Measurements from ENCODE around the gene ABHD2.

The ABHD2 gene

DNA sequence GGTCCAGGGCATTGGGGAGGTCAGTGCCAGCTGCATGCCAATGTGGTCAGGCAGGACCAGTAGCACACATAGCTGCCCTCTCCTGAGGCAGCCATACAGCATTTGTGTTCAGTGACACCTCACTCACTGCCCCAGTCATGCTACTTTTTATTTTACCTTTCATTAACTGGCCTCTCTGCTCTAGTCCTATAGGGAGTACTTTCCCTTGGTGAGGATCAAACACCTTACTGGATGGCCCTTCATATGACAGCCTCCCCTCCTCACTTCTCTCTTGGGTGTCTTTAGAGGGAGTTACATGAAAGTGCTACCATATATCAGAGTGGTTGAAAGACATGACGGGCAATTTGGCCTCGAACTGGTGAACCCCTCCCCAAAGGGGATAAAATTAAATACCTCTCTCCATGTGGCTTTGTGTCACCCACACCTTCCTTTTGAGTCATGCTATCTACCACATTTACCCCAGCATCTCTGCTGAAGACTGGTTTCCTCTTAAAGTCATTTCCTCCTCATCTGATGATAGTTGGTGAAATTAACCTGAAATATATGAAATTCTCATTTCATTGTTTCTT lies 115.5 kb downstream of the ABHD2 start:
- Histone ChIP-seq H3K36me3 (ENCODE audit: control insufficient read depth in 1 of 2, insufficient read depth in 2 of 2, low read length in 2 of 2) (peaks cover 6 to 8% of the 10 kb centered on the region in 2 donors), H3K9me3 (ENCODE audit: control insufficient read depth in 1 of 2, low read length in 2 of 2) (no peaks in the 10 kb centered on the region), H3K4me1 (ENCODE audit: control insufficient read depth in 1 of 2, insufficient read depth in 2 of 2, low read length in 2 of 2) (peaks cover 0 to 7% of the 10 kb centered on the region in 2 donors), H3K27ac (ENCODE audit: low read length) (no peak overlapping the region), H3K4me3 (ENCODE audit: low read depth in 1 of 2, low read length in 2 of 2) (no peak overlapping the region), H3K27me3 (ENCODE audit: low read depth, low read length) (no peaks in the 10 kb centered on the region)

DNA sequence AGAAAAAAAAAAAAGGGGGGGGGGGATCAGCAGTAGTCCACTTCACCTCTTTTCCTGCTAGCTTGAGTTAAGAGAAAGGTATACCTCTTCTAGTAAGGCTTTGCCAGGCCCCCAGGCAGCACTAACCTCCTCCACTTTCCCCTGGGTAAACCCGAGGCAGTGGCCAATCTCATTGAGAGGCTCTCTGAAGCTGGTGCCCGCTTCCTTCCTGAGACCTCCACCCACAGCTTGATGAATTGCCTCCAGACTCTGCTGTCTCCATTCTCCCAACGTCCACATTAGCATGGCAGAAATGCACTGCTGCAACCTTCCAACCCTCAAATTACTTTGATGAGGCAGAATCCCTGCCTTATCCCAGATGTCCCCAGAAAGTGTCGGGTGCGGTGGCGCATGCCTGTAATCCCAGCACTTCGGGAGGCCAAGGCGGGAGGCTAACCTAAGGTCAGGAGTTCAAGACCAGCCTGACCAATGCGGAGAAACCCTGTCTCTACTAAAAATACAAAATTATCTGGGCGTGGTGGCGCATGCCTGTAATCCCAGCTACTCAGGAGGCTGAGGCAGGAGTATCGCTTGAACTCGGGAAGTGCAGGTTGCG lies 117.8 kb downstream of the ABHD2 start:
- Histone ChIP-seq H3K9me3 (ENCODE audit: control insufficient read depth in 1 of 2, low read length in 2 of 2) (no peaks in the 10 kb centered on the region), H3K27me3 (ENCODE audit: low read depth, low read length) (no peaks in the 10 kb centered on the region), H3K36me3 (ENCODE audit: control insufficient read depth in 1 of 2, insufficient read depth in 2 of 2, low read length in 2 of 2) (no peaks in the 10 kb centered on the region), H3K4me3 (ENCODE audit: low read depth in 1 of 2, low read length in 2 of 2) (no peak overlapping the region), H3K4me1 (ENCODE audit: control insufficient read depth in 1 of 2, insufficient read depth in 2 of 2, low read length in 2 of 2) (peaks cover 0 to 4% of the 10 kb centered on the region in 2 donors), H3K27ac (ENCODE audit: low read length) (no peak overlapping the region)

DNA sequence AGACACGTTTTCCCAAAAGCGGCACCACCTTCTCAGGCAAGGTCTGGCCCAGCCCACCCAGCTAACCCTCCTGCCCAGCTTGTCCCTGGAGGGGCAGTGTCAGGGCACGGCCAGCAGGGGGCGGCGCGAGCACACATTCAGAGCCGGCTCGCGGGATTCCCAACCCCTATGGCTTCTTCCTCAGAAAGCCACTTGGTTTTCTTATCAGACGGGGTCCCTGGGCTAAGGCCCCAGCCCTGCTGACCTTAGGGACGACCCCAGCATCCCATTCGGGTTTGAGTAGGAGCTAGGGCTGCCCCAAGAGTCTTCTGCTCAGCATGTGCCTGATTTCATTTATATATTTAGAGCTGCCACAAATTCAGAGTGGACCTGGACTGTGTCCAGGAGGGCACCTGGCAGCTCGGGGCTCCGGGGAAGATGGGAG lies 118.7 kb downstream of the ABHD2 start:
- H3K4me3 ChIP-seq (ENCODE audit: low read depth in 1 of 2, low read length in 2 of 2): peak overlapping the region; percentile 30 to 33
- H3K27ac ChIP-seq (ENCODE audit: low read length): no peak overlapping the region

DNA sequence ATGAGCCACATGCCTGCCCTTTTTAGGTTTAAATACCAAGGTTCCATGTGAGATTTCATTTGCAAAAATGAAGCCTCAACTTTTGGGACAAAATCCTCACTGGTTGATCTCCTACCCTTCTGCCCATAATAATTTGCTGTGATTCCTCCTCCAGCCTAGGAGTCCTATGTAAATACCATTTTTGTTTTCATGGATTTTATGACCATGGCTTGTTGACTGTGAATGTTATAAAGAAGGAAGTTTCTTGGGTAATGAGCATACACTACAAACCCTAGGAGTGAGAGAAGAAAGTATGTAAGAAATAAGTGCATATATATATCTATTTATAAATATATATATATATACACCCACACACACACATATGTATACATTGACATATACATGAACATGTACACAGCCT lies 120.0 kb downstream of the ABHD2 start:
- H3K4me3 ChIP-seq (ENCODE audit: low read depth in 1 of 2, low read length in 2 of 2): no peak overlapping the region
- no peaks in the 10 kb centered on the region for H3K9me3 ChIP-seq (ENCODE audit: control insufficient read depth in 1 of 2, low read length in 2 of 2)
- H3K36me3 ChIP-seq (ENCODE audit: control insufficient read depth in 1 of 2, insufficient read depth in 2 of 2, low read length in 2 of 2): no peaks in the 10 kb centered on the region
- H3K4me1 ChIP-seq (ENCODE audit: control insufficient read depth in 1 of 2, insufficient read depth in 2 of 2, low read length in 2 of 2): peaks cover 0 to 4% of the 10 kb centered on the region in 2 donors
- no peaks in the 10 kb centered on the region for H3K27me3 ChIP-seq (ENCODE audit: low read depth, low read length)
- H3K27ac ChIP-seq (ENCODE audit: low read length): no peak overlapping the region

More for the DNA sequence above, 118.7 kb downstream of the ABHD2 start:
- H3K4me1 ChIP-seq (ENCODE audit: control insufficient read depth in 1 of 2, insufficient read depth in 2 of 2, low read length in 2 of 2): peaks cover 0 to 4% of the 10 kb centered on the region in 2 donors
- no peaks in the 10 kb centered on the region for H3K36me3 ChIP-seq (ENCODE audit: control insufficient read depth in 1 of 2, insufficient read depth in 2 of 2, low read length in 2 of 2)
- H3K9me3 ChIP-seq (ENCODE audit: control insufficient read depth in 1 of 2, low read length in 2 of 2): no peaks in the 10 kb centered on the region
- H3K27me3 ChIP-seq (ENCODE audit: low read depth, low read length): no peaks in the 10 kb centered on the region

DNA sequence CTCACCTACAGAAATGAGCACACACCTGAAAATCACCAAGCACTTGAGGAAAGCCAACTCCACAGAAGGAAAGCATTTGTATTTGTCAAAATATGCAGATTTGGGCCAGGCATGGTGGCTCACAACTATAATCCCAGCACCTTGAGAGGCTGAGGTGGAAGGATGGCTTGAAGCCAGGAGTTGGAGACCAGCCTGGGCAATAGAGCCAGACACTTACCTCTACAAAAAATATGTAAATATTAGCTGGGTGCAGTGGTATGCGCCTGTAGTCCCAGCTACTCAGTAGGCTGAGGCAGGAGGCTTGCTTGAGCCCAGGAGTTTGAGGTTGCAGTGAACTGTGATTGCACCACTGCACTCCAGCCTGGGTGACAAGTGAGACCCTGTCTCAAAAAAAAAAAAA lies 120.8 kb downstream of the ABHD2 start:
- Histone ChIP-seq H3K4me1 (ENCODE audit: control insufficient read depth in 1 of 2, insufficient read depth in 2 of 2, low read length in 2 of 2) (peaks cover 0 to 9% of the 10 kb centered on the region in 2 donors), H3K4me3 (ENCODE audit: low read depth in 1 of 2, low read length in 2 of 2) (no peak overlapping the region), H3K9me3 (ENCODE audit: control insufficient read depth in 1 of 2, low read length in 2 of 2) (no peaks in the 10 kb centered on the region), H3K27ac (ENCODE audit: low read length) (no peak overlapping the region), H3K36me3 (ENCODE audit: control insufficient read depth in 1 of 2, insufficient read depth in 2 of 2, low read length in 2 of 2) (no peaks in the 10 kb centered on the region), H3K27me3 (ENCODE audit: low read depth, low read length) (no peaks in the 10 kb centered on the region)

DNA sequence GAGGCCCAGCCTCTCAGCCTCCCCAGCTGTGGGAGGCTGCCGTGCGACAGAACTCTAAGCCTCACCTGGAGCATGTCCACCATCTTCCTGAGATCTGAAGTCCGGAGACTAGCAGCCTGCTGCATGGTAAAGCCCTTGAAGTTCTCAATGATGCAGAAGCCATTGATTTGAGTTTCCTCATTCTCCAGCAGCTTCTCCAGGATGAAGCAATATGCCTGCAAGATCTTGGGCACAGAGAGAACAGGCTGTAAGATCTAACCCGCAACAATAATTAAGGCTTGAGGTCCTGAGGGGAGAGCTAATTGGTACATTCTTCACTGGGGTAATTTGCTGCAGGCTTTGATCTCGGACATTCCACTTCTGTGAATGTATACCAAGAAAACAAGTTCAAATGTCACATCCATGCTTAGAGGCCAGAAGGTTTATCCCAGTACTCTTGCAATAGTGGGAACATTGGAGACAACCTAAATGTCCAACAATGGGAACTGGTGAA lies 123.5 kb downstream of the ABHD2 start:
- Histone ChIP-seq H3K4me1 (ENCODE audit: control insufficient read depth in 1 of 2, insufficient read depth in 2 of 2, low read length in 2 of 2) (peaks cover 0 to 10% of the 10 kb centered on the region in 2 donors), H3K4me3 (ENCODE audit: low read depth in 1 of 2, low read length in 2 of 2) (no peak overlapping the region), H3K9me3 (ENCODE audit: control insufficient read depth in 1 of 2, low read length in 2 of 2) (no peaks in the 10 kb centered on the region), H3K36me3 (ENCODE audit: control insufficient read depth in 1 of 2, insufficient read depth in 2 of 2, low read length in 2 of 2) (no peaks in the 10 kb centered on the region), H3K27ac (ENCODE audit: low read length) (no peak overlapping the region), H3K27me3 (ENCODE audit: low read depth, low read length) (no peaks in the 10 kb centered on the region)

DNA sequence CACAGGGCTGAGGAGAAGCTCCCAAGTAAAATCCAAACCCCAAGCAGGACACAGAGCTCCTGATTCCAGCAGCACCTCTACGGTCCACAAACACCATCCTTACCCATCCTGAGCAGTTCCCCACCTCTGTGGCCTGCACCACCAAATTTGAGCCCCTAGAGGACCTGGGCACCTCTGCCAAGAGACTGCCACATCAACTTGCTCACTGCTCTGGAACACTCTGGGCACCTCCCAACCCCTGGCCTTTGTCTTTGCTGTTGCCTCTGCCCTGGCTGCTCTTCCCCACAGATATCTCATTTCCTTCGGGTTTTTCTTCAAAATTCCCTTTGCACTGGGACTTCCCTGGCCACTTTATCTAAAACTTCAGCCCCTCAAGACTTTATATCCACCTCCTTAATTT lies 127.4 kb downstream of the ABHD2 start:
- H3K27ac ChIP-seq (ENCODE audit: low read length): no peak overlapping the region

DNA sequence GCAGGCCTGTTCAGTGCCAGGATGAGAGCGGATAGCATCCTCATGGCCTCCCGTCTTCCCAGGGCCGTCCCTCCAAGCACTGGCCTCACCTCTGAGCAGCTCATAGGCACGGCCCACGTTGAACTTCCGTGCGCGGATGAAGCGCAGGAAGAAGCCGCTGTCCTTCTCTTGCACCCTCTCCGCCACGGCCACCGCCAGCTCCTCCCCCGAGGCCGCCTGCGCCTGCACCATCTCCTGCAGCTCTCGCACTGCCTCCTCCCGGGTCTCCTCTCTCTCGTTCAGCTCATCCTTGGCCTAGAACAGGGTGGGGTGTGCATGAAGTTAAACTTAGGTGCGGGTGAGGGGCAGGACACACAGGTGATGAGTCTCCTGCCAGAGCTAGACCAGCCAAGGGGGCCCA lies 128.8 kb downstream of the ABHD2 start:
- H3K4me1 ChIP-seq (ENCODE audit: control insufficient read depth in 1 of 2, insufficient read depth in 2 of 2, low read length in 2 of 2): peaks cover 0 to 6% of the 10 kb centered on the region in 2 donors
- H3K4me3 ChIP-seq (ENCODE audit: low read depth in 1 of 2, low read length in 2 of 2): no peak overlapping the region
- H3K27me3 ChIP-seq (ENCODE audit: low read depth, low read length): no peaks in the 10 kb centered on the region
- H3K27ac ChIP-seq (ENCODE audit: low read length): no peak overlapping the region
- no peaks in the 10 kb centered on the region for H3K9me3 ChIP-seq (ENCODE audit: control insufficient read depth in 1 of 2, low read length in 2 of 2)
- no peaks in the 10 kb centered on the region for H3K36me3 ChIP-seq (ENCODE audit: control insufficient read depth in 1 of 2, insufficient read depth in 2 of 2, low read length in 2 of 2)

More for the DNA sequence above, 127.4 kb downstream of the ABHD2 start:
- Histone ChIP-seq H3K4me1 (ENCODE audit: control insufficient read depth in 1 of 2, insufficient read depth in 2 of 2, low read length in 2 of 2) (peaks cover 0 to 6% of the 10 kb centered on the region in 2 donors), H3K9me3 (ENCODE audit: control insufficient read depth in 1 of 2, low read length in 2 of 2) (no peaks in the 10 kb centered on the region), H3K4me3 (ENCODE audit: low read depth in 1 of 2, low read length in 2 of 2) (no peak overlapping the region), H3K36me3 (ENCODE audit: control insufficient read depth in 1 of 2, insufficient read depth in 2 of 2, low read length in 2 of 2) (no peaks in the 10 kb centered on the region), H3K27me3 (ENCODE audit: low read depth, low read length) (no peaks in the 10 kb centered on the region)

DNA sequence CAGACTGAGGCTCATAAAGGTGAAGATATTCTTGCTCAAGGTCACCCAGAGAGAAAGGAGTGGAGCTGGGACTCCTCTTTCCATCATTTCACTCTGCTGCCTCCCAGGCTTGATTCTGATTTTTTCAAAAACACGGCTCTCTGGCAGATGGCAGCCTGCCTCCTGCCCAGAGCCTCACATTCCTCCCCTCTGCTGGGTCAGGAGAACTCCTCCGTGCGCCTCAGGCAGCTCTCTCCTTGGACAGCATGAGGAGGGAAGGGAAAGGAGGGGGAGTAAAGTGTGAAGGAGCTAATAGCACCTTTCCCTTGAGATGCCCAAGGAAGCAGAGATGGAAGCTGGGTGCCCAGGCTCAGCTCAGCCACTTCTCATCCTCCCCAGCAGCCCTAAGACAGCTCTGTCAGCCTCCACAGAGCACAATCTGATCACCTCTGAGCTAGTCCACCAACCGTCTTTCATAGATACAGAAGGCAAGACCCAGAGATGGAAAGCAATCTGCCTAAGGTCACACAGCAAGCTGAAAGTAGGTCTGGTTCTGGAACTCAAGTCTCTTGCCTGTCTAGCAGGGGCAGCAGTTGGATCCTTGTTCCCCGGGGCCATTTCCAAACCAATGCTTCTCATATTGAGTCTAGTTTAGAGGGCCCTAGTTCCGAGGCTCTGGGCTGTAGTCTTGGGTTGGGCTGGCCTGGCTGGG lies 129.6 kb downstream of the ABHD2 start:
- Histone ChIP-seq H3K27me3 (ENCODE audit: low read depth, low read length) (no peaks in the 10 kb centered on the region), H3K36me3 (ENCODE audit: control insufficient read depth in 1 of 2, insufficient read depth in 2 of 2, low read length in 2 of 2) (no peaks in the 10 kb centered on the region), H3K4me3 (ENCODE audit: low read depth in 1 of 2, low read length in 2 of 2) (no peak overlapping the region), H3K4me1 (ENCODE audit: control insufficient read depth in 1 of 2, insufficient read depth in 2 of 2, low read length in 2 of 2) (peaks cover 0 to 6% of the 10 kb centered on the region in 2 donors), H3K9me3 (ENCODE audit: control insufficient read depth in 1 of 2, low read length in 2 of 2) (no peaks in the 10 kb centered on the region), H3K27ac (ENCODE audit: low read length) (no peak overlapping the region)

DNA sequence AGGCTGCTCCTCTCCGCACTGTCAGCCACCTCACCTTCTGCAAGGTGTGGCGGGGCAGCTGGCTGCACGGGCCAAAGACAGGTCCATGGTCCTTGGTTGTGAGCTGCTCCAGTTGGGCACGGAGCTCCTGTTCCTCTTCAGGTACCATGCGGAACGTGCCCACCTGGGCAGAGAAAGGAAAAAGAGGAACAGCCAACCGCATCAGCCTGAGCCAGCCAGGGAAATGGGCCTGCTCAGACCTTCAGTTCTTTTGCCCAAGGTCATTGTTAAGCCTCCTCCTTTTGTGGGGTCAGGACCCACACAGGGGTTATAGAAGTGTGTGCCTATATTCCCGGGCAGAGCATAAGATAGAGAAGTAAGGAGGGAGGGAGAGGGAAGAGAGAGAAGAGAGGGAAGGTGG lies 130.3 kb downstream of the ABHD2 start:
- Histone ChIP-seq H3K36me3 (ENCODE audit: control insufficient read depth in 1 of 2, insufficient read depth in 2 of 2, low read length in 2 of 2) (no peaks in the 10 kb centered on the region), H3K27me3 (ENCODE audit: low read depth, low read length) (no peaks in the 10 kb centered on the region), H3K27ac (ENCODE audit: low read length) (no peak overlapping the region), H3K4me3 (ENCODE audit: low read depth in 1 of 2, low read length in 2 of 2) (no peak overlapping the region), H3K4me1 (ENCODE audit: control insufficient read depth in 1 of 2, insufficient read depth in 2 of 2, low read length in 2 of 2) (peaks cover 0 to 6% of the 10 kb centered on the region in 2 donors), H3K9me3 (ENCODE audit: control insufficient read depth in 1 of 2, low read length in 2 of 2) (no peaks in the 10 kb centered on the region)

DNA sequence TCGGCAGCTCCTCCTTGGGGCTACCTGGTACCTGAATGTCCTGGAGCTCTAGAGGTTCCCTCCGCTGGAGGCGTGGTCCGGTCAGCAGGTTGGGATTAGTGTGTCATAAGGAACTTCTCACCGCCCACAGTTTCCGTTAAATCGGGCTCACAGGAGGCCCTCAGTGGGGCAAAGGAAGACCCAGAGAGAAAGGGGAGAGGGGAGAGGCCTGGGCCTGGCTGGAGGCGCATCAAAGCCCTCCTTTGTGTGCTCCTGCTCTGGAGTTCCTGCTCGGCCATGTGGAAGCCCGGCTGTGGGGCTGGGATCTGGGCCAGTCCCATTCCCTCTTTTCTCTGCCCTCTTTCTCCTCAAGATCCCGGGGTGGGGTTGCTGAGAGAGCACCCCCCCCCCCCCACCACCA lies 133.3 kb downstream of the ABHD2 start, which contains the start of gene RLBP1:
TSS of gene RLBP1 (minus strand) at position 37 of the 400 bp plus-strand sequence. CDS start 2,604 bp downstream, outside the sequence.
- Histone ChIP-seq H3K9me3 (ENCODE audit: control insufficient read depth in 1 of 2, low read length in 2 of 2) (no peaks in the 10 kb centered on the region), H3K4me1 (ENCODE audit: control insufficient read depth in 1 of 2, insufficient read depth in 2 of 2, low read length in 2 of 2) (no peaks in the 10 kb centered on the region), H3K27ac (ENCODE audit: low read length) (no peak within 1 kb of the TSS), H3K36me3 (ENCODE audit: control insufficient read depth in 1 of 2, insufficient read depth in 2 of 2, low read length in 2 of 2) (no peaks in the 10 kb centered on the region), H3K4me3 (ENCODE audit: low read depth in 1 of 2, low read length in 2 of 2) (no peak within 1 kb of the TSS), H3K27me3 (ENCODE audit: low read depth, low read length) (no peaks in the 10 kb centered on the region)
